ENCODE results near the gene PCDHGA1. TPM values are rescaled to one million over a fixed set of nuclear protein-coding genes. Genes with fewer than 3 reads are reported as not detected.
"Not testable (repeated sequence)": the region's sequence is repeated elsewhere in the genome, so short reads cannot be mapped to it uniquely, and the experiment has no call there.

Gene PCDHGA1
- total RNA-seq, 2 experiments from 2014 or later: 0.07 TPM; not detected in 1

GRCh38 chr5:141430332-141431113 lies 100.2 kb downstream of the PCDHGA1 start, which contains the start of gene PCDHGA12:
PCDHGA12 (plus strand) TSS chr5:141430507; CDS start chr5:141430760, 253 bp downstream.
- intact Hi-C loops (cut with micrococcal nuclease): no loop called here
- ChIA-PET POLR2A (no interaction called here), CTCF (interaction anchor here (0.7 to 4.3 kb wide), 40 partner anchors 10 to 253 kb away, joined by 3 to 40 read pairs (median 5); partner anchors contain the start of genes PCDHGA10, PCDHGA11, PCDHGA5 and PCDHGA8)
- peaks cover 58% of the 10 kb centered on the region for H3K27me3 Mint-ChIP-seq
- peaks cover 5% of the 10 kb centered on the region for H3K4me1 Mint-ChIP-seq (ENCODE audit: low read depth)
- peaks cover 21% of the 10 kb centered on the region for H3K36me3 Mint-ChIP-seq (ENCODE audit: low read depth)
- H3K9me3 Mint-ChIP-seq: peaks cover 22% of the 10 kb centered on the region
- H3K27ac Mint-ChIP-seq: no peak within 1 kb of the TSS
- DNase-seq (peak; percentile 63), ATAC-seq (peak; percentile 83)
- TF ChIP-seq CTCF (IDR thresholded peaks at IDR 0.05): peak; percentile 36
- peak within 1 kb of the TSS; percentile 35 for H3K4me3 Mint-ChIP-seq

- intact Hi-C loops (cut with micrococcal nuclease): no loop called here
- Mint-ChIP-seq H3K9me3 (peaks cover 22% of the 10 kb centered on the region), H3K36me3 (ENCODE audit: low read depth) (peaks cover 21% of the 10 kb centered on the region), H3K27ac (no peak overlapping the region), H3K27me3 (peaks cover 51% of the 10 kb centered on the region), H3K4me1 (ENCODE audit: low read depth) (peaks cover 5% of the 10 kb centered on the region), H3K4me3 (peak overlapping the region; percentile 35)
- ATAC-seq (no peak), DNase-seq (peak; percentile 22)
- CTCF ChIA-PET: interaction anchor here (1.4 to 4.3 kb wide), 18 partner anchors 11 to 135 kb away, joined by 3 to 40 read pairs (median 11); partner anchors contain the start of genes PCDHGA10, PCDHGA11, PCDHGA9 and PCDHGB3
- TF ChIP-seq CTCF (IDR thresholded peaks at IDR 0.05): no peak
- POLR2A ChIA-PET: no interaction called here
Measured at GRCh38 chr5:141431286-141431685, 101.0 kb downstream of the PCDHGA1 start.

DNA sequence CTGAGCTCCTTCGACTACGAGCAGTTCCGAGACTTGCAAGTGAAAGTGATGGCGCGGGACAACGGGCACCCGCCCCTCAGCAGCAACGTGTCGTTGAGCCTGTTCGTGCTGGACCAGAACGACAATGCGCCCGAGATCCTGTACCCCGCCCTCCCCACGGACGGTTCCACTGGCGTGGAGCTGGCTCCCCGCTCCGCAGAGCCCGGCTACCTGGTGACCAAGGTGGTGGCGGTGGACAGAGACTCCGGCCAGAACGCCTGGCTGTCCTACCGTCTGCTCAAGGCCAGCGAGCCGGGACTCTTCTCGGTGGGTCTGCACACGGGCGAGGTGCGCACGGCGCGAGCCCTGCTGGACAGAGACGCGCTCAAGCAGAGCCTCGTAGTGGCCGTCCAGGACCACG lies 102.0 kb downstream of the PCDHGA1 start:
- Mint-ChIP-seq H3K9me3 (peaks cover 22% of the 10 kb centered on the region), H3K36me3 (ENCODE audit: low read depth) (peaks cover 21% of the 10 kb centered on the region), H3K27me3 (peaks cover 41% of the 10 kb centered on the region)
- ChIA-PET CTCF (interaction anchor here (1.7 to 4.3 kb wide), 7 partner anchors 12 to 132 kb away, joined by 6 to 40 read pairs (median 24); partner anchors contain the start of genes PCDHGA11, PCDHGB7 and PCDHGC4), POLR2A (interaction anchor here (0.6 kb wide), 1 partner anchor 593 kb away, joined by 3 read pairs; no protein-coding TSS in a partner anchor)
- DNase-seq; H3K4me1 Mint-ChIP-seq (ENCODE audit: low read depth); H3K4me3 Mint-ChIP-seq; ATAC-seq; intact Hi-C loops (cut with micrococcal nuclease); H3K27ac Mint-ChIP-seq: not testable (repeated sequence)

GRCh38 chr5:141432726-141433125 lies 102.4 kb downstream of the PCDHGA1 start:
- ATAC-seq; intact Hi-C loops (cut with micrococcal nuclease); DNase-seq; H3K27ac Mint-ChIP-seq; H3K4me3 Mint-ChIP-seq; H3K4me1 Mint-ChIP-seq (ENCODE audit: low read depth): not testable (repeated sequence)
- peaks cover 39% of the 10 kb centered on the region for H3K27me3 Mint-ChIP-seq
- ChIA-PET POLR2A (interaction anchor here (0.6 kb wide), 1 partner anchor 593 kb away, joined by 3 read pairs; no protein-coding TSS in a partner anchor), CTCF (interaction anchor here (1.7 to 4.3 kb wide), 2 partner anchors 12 to 91 kb away, joined by 6 to 40 read pairs; partner anchors contain the start of gene PCDHGA11)
- peaks cover 21% of the 10 kb centered on the region for H3K36me3 Mint-ChIP-seq (ENCODE audit: low read depth)
- peaks cover 22% of the 10 kb centered on the region for H3K9me3 Mint-ChIP-seq

DNA sequence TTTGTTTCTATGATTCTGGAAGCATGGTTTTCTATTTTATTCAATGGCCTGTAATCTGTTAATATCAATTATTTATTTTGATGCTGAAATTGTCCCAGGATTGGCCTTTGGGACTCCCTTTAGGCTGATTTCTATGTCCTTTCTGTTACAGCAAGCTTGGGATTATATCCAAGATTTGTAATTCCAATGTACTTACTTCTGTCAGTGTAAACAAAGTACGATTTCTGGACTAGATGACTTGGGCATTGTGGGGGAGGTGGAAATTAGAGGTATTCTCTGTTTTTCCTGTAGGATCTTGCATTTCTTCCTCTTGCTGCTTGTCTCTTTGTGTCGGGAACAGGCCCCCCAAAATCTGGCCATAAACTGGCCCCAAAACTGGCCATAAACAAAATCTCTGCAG lies 103.7 kb downstream of the PCDHGA1 start:
- Mint-ChIP-seq H3K36me3 (ENCODE audit: low read depth) (peaks cover 18% of the 10 kb centered on the region), H3K27ac (no peak overlapping the region), H3K4me1 (ENCODE audit: low read depth) (peaks cover 5% of the 10 kb centered on the region), H3K27me3 (peaks cover 32% of the 10 kb centered on the region), H3K4me3 (no peak overlapping the region), H3K9me3 (peaks cover 18% of the 10 kb centered on the region)
- no peak for ATAC-seq
- intact Hi-C loops (cut with micrococcal nuclease): no loop called here
- ChIA-PET CTCF (interaction anchor here (1.7 kb wide), 1 partner anchor 13 kb away, joined by 6 read pairs; the partner anchor contains the start of gene PCDHGA11), POLR2A (no interaction called here)
- no peak for DNase-seq
- TF ChIP-seq CTCF (IDR thresholded peaks at IDR 0.05): no peak

Measured in activated CD8-positive, alpha-beta T cell treated with anti-CD3 and anti-CD28 coated beads for 36 hours (primary cell).